Large intestine (tissue), 3 donors: ENCODE measurements around the gene DIO3. TPM values are rescaled to one million over a fixed set of nuclear protein-coding genes. Genes with fewer than 3 reads are reported as not detected.

ENCODE experiments used
- DNase-seq, 2 donors: peaks; one replicate each; pipeline versions ENCODE4 v3.0.0 to v3.0.0-alpha.2; 2013
- H3K27ac ChIP-seq: one replicate; pipeline ENCODE4 v1.5.1; 2013; ENCODE audit warnings: low read length
- H3K27me3 ChIP-seq: 2 replicates; pipeline ENCODE4 v1.6.1; 2013; ENCODE audit warnings: low read length; ENCODE audit not compliant: control insufficient read depth, insufficient read depth
- H3K36me3 ChIP-seq: 2 replicates; pipeline ENCODE4 v1.6.1; 2013; ENCODE audit warnings: low read length; ENCODE audit not compliant: control insufficient read depth, insufficient read depth
- H3K4me1 ChIP-seq: one replicate; pipeline ENCODE4 v1.6.1; 2013; ENCODE audit warnings: low read length; ENCODE audit not compliant: control insufficient read depth, insufficient read depth
- H3K4me3 ChIP-seq: one replicate; pipeline ENCODE4 v1.5.1; 2013; ENCODE audit warnings: low read length
- H3K9me3 ChIP-seq: one replicate; pipeline ENCODE4 v1.6.1; 2013; ENCODE audit warnings: mild to moderate bottlenecking, low read depth, low read length, moderate library complexity; ENCODE audit not compliant: control insufficient read depth
- WGBS: methylation state at CpG from one replicate; pipeline ENCODE4 v1.1.5; 2013; ENCODE audit warnings: low lambda C conversion rate; ENCODE audit not compliant: insufficient coverage; 5-methylcytosine and 5-hydroxymethylcytosine counted together
- polyA plus RNA-seq: library from polyadenylated mRNA; unstranded; fragments of 120-200 nt; gene quantifications from one replicate; pipeline ENCODE4 v1.2.1, GENCODE V29; 2013

Gene DIO3
- polyA plus RNA-seq, 1 donor, result 5.9 TPM

- no peaks in the 10 kb centered on the region for H3K4me1 ChIP-seq
- DNase-seq, result no peak
- H3K27me3 ChIP-seq, result no peaks in the 10 kb centered on the region
- H3K36me3 ChIP-seq, result no peaks in the 10 kb centered on the region
- no peak overlapping the region for H3K4me3 ChIP-seq
- H3K27ac ChIP-seq, result no peak overlapping the region
- H3K9me3 ChIP-seq, result no peaks in the 10 kb centered on the region
- no CpG with 5 or more reads among the region's 8 CpGs for WGBS
Observed at GRCh38 chr14:101521978-101522377, 39.3 kb upstream of the DIO3 start.

- H3K36me3 ChIP-seq, result no peaks in the 10 kb centered on the region
- H3K4me3 ChIP-seq, result no peak overlapping the region
- no peak for DNase-seq
- no peaks in the 10 kb centered on the region for H3K27me3 ChIP-seq
- no peak overlapping the region for H3K27ac ChIP-seq
- H3K4me1 ChIP-seq, result no peaks in the 10 kb centered on the region
- no peaks in the 10 kb centered on the region for H3K9me3 ChIP-seq
- WGBS, result no CpG with 5 or more reads among the region's 41 CpGs
Observed at GRCh38 chr14:101525640-101526527, 35.4 kb upstream of the DIO3 start.

- 100% methylated on average over 2 of the region's 11 CpGs for whole genome bisulfite sequencing
- H3K4me3 ChIP-seq, result no peak overlapping the region
- H3K27ac ChIP-seq, result no peak overlapping the region
Observed at GRCh38 chr14:101527987-101528386, 33.3 kb upstream of the DIO3 start.

GRCh38 chr14:101529079-101529478 is 32.2 kb upstream of the DIO3 start:
- WGBS, result no CpG with 5 or more reads among the region's 13 CpGs
- DNase-seq, result no peak
- no peaks in the 10 kb centered on the region for H3K9me3 ChIP-seq
- H3K4me3 ChIP-seq, result no peak overlapping the region
- no peak overlapping the region for H3K27ac ChIP-seq
- no peaks in the 10 kb centered on the region for H3K4me1 ChIP-seq
- H3K27me3 ChIP-seq, result no peaks in the 10 kb centered on the region
- no peaks in the 10 kb centered on the region for H3K36me3 ChIP-seq

More at GRCh38 chr14:101527987-101528386, 33.3 kb upstream of the DIO3 start:
- no peak for DNase-seq
- H3K36me3 ChIP-seq, result no peaks in the 10 kb centered on the region
- no peaks in the 10 kb centered on the region for H3K9me3 ChIP-seq
- no peaks in the 10 kb centered on the region for H3K27me3 ChIP-seq
- no peaks in the 10 kb centered on the region for H3K4me1 ChIP-seq

- no peak for DNase-seq
- Histone ChIP-seq H3K9me3 (no peaks in the 10 kb centered on the region), H3K36me3 (no peaks in the 10 kb centered on the region), H3K4me3 (no peak overlapping the region), H3K27me3 (no peaks in the 10 kb centered on the region), H3K4me1 (peaks cover 29% of the 10 kb centered on the region), H3K27ac (no peak overlapping the region)
- no CpG with 5 or more reads among the region's 4 CpGs for WGBS
Observed at GRCh38 chr14:101534198-101534597, 27.1 kb upstream of the DIO3 start.

- Histone ChIP-seq H3K36me3 (no peaks in the 10 kb centered on the region), H3K27me3 (no peaks in the 10 kb centered on the region), H3K27ac (peak overlapping the region; percentile 70), H3K4me1 (peaks cover 33% of the 10 kb centered on the region), H3K9me3 (no peaks in the 10 kb centered on the region), H3K4me3 (no peak overlapping the region)
- no CpG with 5 or more reads among the region's 9 CpGs for WGBS
- peak; percentile 59 to 80 for DNase-seq
Observed at GRCh38 chr14:101535232-101535631, 26.1 kb upstream of the DIO3 start.

- WGBS, result no CpG with 5 or more reads among the region's 8 CpGs
- peak overlapping the region; percentile 70 for H3K27ac ChIP-seq
- H3K9me3 ChIP-seq, result no peaks in the 10 kb centered on the region
- H3K36me3 ChIP-seq, result no peaks in the 10 kb centered on the region
- no peak for DNase-seq
- no peak overlapping the region for H3K4me3 ChIP-seq
- H3K4me1 ChIP-seq, result peaks cover 37% of the 10 kb centered on the region
- H3K27me3 ChIP-seq, result no peaks in the 10 kb centered on the region
Observed at GRCh38 chr14:101535701-101536207, 25.5 kb upstream of the DIO3 start.

- no peaks in the 10 kb centered on the region for H3K27me3 ChIP-seq
- H3K9me3 ChIP-seq, result no peaks in the 10 kb centered on the region
- no peak overlapping the region for H3K4me3 ChIP-seq
- DNase-seq, result no peak
- H3K27ac ChIP-seq, result no peak overlapping the region
- WGBS, result no CpG with 5 or more reads among the region's 7 CpGs
- H3K4me1 ChIP-seq, result peaks cover 52% of the 10 kb centered on the region
- no peaks in the 10 kb centered on the region for H3K36me3 ChIP-seq
Observed at GRCh38 chr14:101537286-101537685, 24.0 kb upstream of the DIO3 start.

GRCh38 chr14:101538878-101539277 is 22.4 kb upstream of the DIO3 start:
- H3K36me3 ChIP-seq, result no peaks in the 10 kb centered on the region
- DNase-seq, result no peak
- H3K4me3 ChIP-seq, result no peak overlapping the region
- no peak overlapping the region for H3K27ac ChIP-seq
- no peaks in the 10 kb centered on the region for H3K9me3 ChIP-seq
- WGBS, result no CpG with 5 or more reads among the region's 5 CpGs
- H3K27me3 ChIP-seq, result no peaks in the 10 kb centered on the region
- peaks cover 64% of the 10 kb centered on the region for H3K4me1 ChIP-seq

- Histone ChIP-seq H3K27ac (no peak overlapping the region), H3K4me3 (no peak overlapping the region), H3K9me3 (no peaks in the 10 kb centered on the region), H3K27me3 (no peaks in the 10 kb centered on the region), H3K4me1 (peaks cover 60% of the 10 kb centered on the region), H3K36me3 (no peaks in the 10 kb centered on the region)
- no CpG with 5 or more reads among the region's 11 CpGs for WGBS
- no peak for DNase-seq
Observed at GRCh38 chr14:101539880-101540279, 21.4 kb upstream of the DIO3 start.
